GM12878 (cell line): Measurements from ENCODE around the gene IFNL2. TPM values are rescaled to one million over a fixed set of nuclear protein-coding genes. Genes with fewer than 3 reads are reported as not detected.

Source experiments
- ATAC-seq: fragments of 200-7000 bp; cut with Tn5 transposase; 3 replicates; pipeline ENCODE4 v1.9.1; 2020; ENCODE audit warnings: mild to moderate bottlenecking, moderate library complexity
- BruUV-seq: library from RNA; stranded (reverse); fragments of 400-500 nt; replicated peaks from 2 replicates; lab custom pipeline; 2021; lab: Mats Ljungman, UMichigan
- CTCF ChIA-PET: fragments of 300-600 bp; sonication (Branson Sonifier 250); formaldehyde crosslinking; extraction: SDS; loops from one replicate; lab custom pipeline; 2021; ENCODE audit warnings: inconsistent platforms; lab: Yijun Ruan, JAX
- POLR2A ChIA-PET: fragments of 350-600 bp; formaldehyde crosslinking; extraction: SDS; loops from one replicate; lab custom pipeline; 2021; ENCODE audit warnings: inconsistent platforms; lab: Charles Lee
- RAD21 ChIA-PET: fragments of 300-600 bp; sonication (Branson Sonifier 250); formaldehyde crosslinking; loops from one replicate; lab custom pipeline; 2023; ENCODE audit warnings: antibody characterized with exemption; ENCODE audit not compliant: unreplicated experiment; lab: Charles Lee
- SMC1A ChIA-PET: fragments of 300-600 bp; sonication (Branson Sonifier 250); formaldehyde crosslinking; loops from one replicate; lab custom pipeline; 2023; ENCODE audit not compliant: unreplicated experiment, uncharacterized antibody; lab: Charles Lee
- DNase-seq: peaks from one replicate; pipeline ENCODE4 v3.0.0-alpha.2; 2011; ENCODE audit warnings: low read depth, low spot score
- FAIRE-seq: peaks from 3 replicates; lab custom pipeline; 2011; peaks lifted over from hg19 to GRCh38; lab: Jason Lieb, UNC
- H2AFZ ChIP-seq: 2 replicates; pipeline ENCODE4 v1.6.0; 2011; ENCODE audit warnings: low read depth, low read length, control low read depth; ENCODE audit not compliant: control insufficient read depth
- H3K27ac ChIP-seq: 2 replicates; pipeline ENCODE4 v1.5.1; 2011; ENCODE audit warnings: control low read depth; ENCODE audit not compliant: control insufficient read depth, insufficient read depth
- H3K27me3 ChIP-seq, 2 experiments: replicated peaks in 1 of 2; 2 replicates each; pipeline versions ENCODE4 v1.6.0 to v1.6.1; 2011; ENCODE audit warnings: low read length in 1 of 2; ENCODE audit not compliant: control insufficient read depth in 2 of 2, insufficient read depth in 2 of 2
- H3K36me3 ChIP-seq, 2 experiments: 2 replicates each; pipeline ENCODE4 v1.5.1; 2011; ENCODE audit warnings: low read length in 1 of 2; ENCODE audit not compliant: control insufficient read depth in 2 of 2, insufficient read depth in 2 of 2
- H3K4me1 ChIP-seq: 2 replicates; pipeline ENCODE4 v1.6.1; 2011; ENCODE audit warnings: mild to moderate bottlenecking, low read length, moderate library complexity, mixed read lengths; ENCODE audit not compliant: control insufficient read depth, insufficient read depth
- H3K4me2 ChIP-seq: 2 replicates; pipeline ENCODE4 v1.6.0; 2011; ENCODE audit warnings: control low read depth; ENCODE audit not compliant: control insufficient read depth, insufficient read depth
- H3K4me3 ChIP-seq: fragments of 200-600 bp; sonication (generic); 2 replicates; pipeline ENCODE4 v1.5.1; 2016
- H3K79me2 ChIP-seq: 2 replicates; pipeline ENCODE4 v1.6.0; 2011; ENCODE audit warnings: low read length; ENCODE audit not compliant: control insufficient read depth, insufficient read depth
- H3K9ac ChIP-seq: 2 replicates; pipeline ENCODE4 v1.8.0; 2011; ENCODE audit warnings: low read length, control low read depth, mixed read lengths; ENCODE audit not compliant: control insufficient read depth, insufficient read depth
- H3K9me3 ChIP-seq: replicated peaks from 3 replicates; pipeline ENCODE4 v1.5.1; 2011; ENCODE audit warnings: mild to moderate bottlenecking, low read length; ENCODE audit not compliant: control insufficient read depth, insufficient read depth
- H4K20me1 ChIP-seq: 2 replicates; pipeline ENCODE4 v1.6.0; 2011; ENCODE audit not compliant: control insufficient read depth, insufficient read depth
- ATF2 ChIP-seq: IDR thresholded peaks from 2 replicates; pipeline ENCODE4 v1.6.1; 2012; ENCODE audit warnings: low read length, inconsistent platforms
- CHD2 ChIP-seq: IDR thresholded peaks from 2 replicates; pipeline ENCODE4 v1.6.1; 2011; ENCODE audit warnings: low read depth, low read length, improper control_type of control experiment, borderline replicate concordance
- CTCF ChIP-seq, 3 experiments: IDR thresholded peaks in 2 of 3; conservative IDR thresholded peaks in 1 of 3; 2 replicates each; pipeline ENCODE4 v1.5.1; 2011; ENCODE audit warnings: low read depth in 3 of 3, low read length in 3 of 3, mild to moderate bottlenecking in 3 of 3, control low read depth in 2 of 3, moderate library complexity in 2 of 3, inconsistent platforms in 1 of 3, mixed read lengths in 1 of 3; ENCODE audit not compliant: control insufficient read depth in 2 of 3, insufficient read depth in 1 of 3; ENCODE audit errors: extremely low read depth in 1 of 3
- EP300 ChIP-seq, 2 experiments: fragments of 150-350 bp in 1 of 2; IDR thresholded peaks; 2 replicates each; pipeline ENCODE4 v1.6.1; 2011 to 2012; ENCODE audit warnings: low read depth in 2 of 2, low read length in 2 of 2, borderline replicate concordance in 1 of 2, improper control_type of control experiment in 1 of 2, inconsistent platforms in 1 of 2; ENCODE audit not compliant: control insufficient read depth in 1 of 2
- JUNB ChIP-seq: IDR thresholded peaks from 2 replicates; pipeline ENCODE4 v1.6.1; 2016; ENCODE audit warnings: antibody characterized with exemption, mild to moderate bottlenecking
- LARP7 ChIP-seq: fragments of 450-650 bp; IDR thresholded peaks from 2 replicates; pipeline ENCODE4 v1.6.1; 2017; ENCODE audit warnings: mild to moderate bottlenecking
- NRF1 ChIP-seq: conservative IDR thresholded peaks from 2 replicates; pipeline ENCODE4 v1.6.1; 2011; ENCODE audit warnings: mild to moderate bottlenecking, low read depth, low read length, improper control_type of control experiment
- PAX8 ChIP-seq: fragments of 450-650 bp; IDR thresholded peaks from 2 replicates; pipeline ENCODE4 v1.6.1; 2017; ENCODE audit warnings: mild to moderate bottlenecking, moderate library complexity
- PRDM15 ChIP-seq: fragments of 450-650 bp; formaldehyde crosslinking; IDR thresholded peaks from 2 replicates; pipeline ENCODE4 v1.4.0; 2020; ENCODE audit warnings: mild to moderate bottlenecking, moderate library complexity
- ZNF622 ChIP-seq: fragments of 450-650 bp; IDR thresholded peaks from 2 replicates; pipeline ENCODE4 v1.6.1; 2017; ENCODE audit warnings: mild to moderate bottlenecking, inconsistent platforms
- WGBS: methylation state at CpG from one replicate; pipeline ENCODE4 v1.1.6; 2016; ENCODE audit warnings: low lambda C conversion rate; ENCODE audit not compliant: insufficient replicate concordance, insufficient coverage; ENCODE audit errors: missing lambda C conversion rate; 5-methylcytosine and 5-hydroxymethylcytosine counted together
- in situ Hi-C: fragments of 300-500 bp; cut with MboI; formaldehyde crosslinking; loops from 9 replicates; pipeline ENCODE4 v1.14.3; 2018; ENCODE audit warnings: mixed read lengths
- intact Hi-C: fragments of 100-400 bp; cut with micrococcal nuclease; formaldehyde crosslinking; loops from one replicate; pipeline ENCODE4 v1.14.2; 2022; ENCODE audit not compliant: unreplicated experiment
- polyA plus RNA-seq, 11 experiments: library from polyadenylated mRNA; depleted of rRNA in 4 of 11; unstranded in 6 of 11; stranded (reverse) in 5 of 11; fragments of >200 nt; fragmentation: Nextera tagmentation in 4 of 11; fragmentation: Illumina TruSeq in 1 of 11; extraction: Ambion mirVana in 4 of 11; extraction: Trizol in 1 of 11; gene quantifications; 1 replicate in 1 of 11; 2 replicates in 10 of 11; pipeline versions ENCODE4 v1.2.1 to v1.2.3, GENCODE V29; 2011 to 2016; ENCODE audit warnings: inconsistent platforms in 2 of 11, missing spikeins in 2 of 11, low read depth in 1 of 11
- total RNA-seq, 4 experiments: library from RNA; depleted of rRNA in 3 of 4; stranded (reverse); fragments of >200 nt in 3 of 4; fragmentation: Illumina TruSeq in 1 of 4; extraction: Trizol in 1 of 4; gene quantifications; 2 replicates each; pipeline versions ENCODE4 v1.2.1 to v1.2.3, GENCODE V29; 2013 to 2021

IFNL2 gene
- total and polyA plus RNA-seq, 10 of the 15 experiments (the other 5 are each of a cell fraction or from before 2014, with no cell fraction given): 0.24 TPM; not detected in 9

- CTCF ChIA-PET: no interaction called here
- no peak for ATAC-seq
- no peak for FAIRE-seq
- Histone ChIP-seq H2AFZ (no peak overlapping the region), H3K4me3 (no peak overlapping the region), H3K9me3 (no peaks in the 10 kb centered on the region; the same call in 2 of the 3 replicates), H3K4me2 (no peak overlapping the region), H4K20me1 (no peaks in the 10 kb centered on the region), H3K4me1 (no peaks in the 10 kb centered on the region), H3K36me3 (no peaks in the 10 kb centered on the region), H3K27me3 (peaks cover 0 to 1% of the 10 kb centered on the region in 2 experiments; a peak in 2 of 4 replicates), H3K27ac (no peak overlapping the region), H3K9ac (no peak overlapping the region), H3K79me2 (no peaks in the 10 kb centered on the region)
- SMC1A ChIA-PET: no interaction called here
- TF ChIP-seq NRF1 (no peak), CTCF (IDR thresholded peaks at IDR 0.05 in 2 of 3, conservative IDR thresholded peaks at IDR 0.05 in 1 of 3; ENCODE audit: control insufficient read depth in 2 of 3, extremely low read depth in 1 of 3, insufficient read depth in 1 of 3, low read depth in 3 of 3, low read length in 3 of 3) (no peak), LARP7 (no peak)
- POLR2A ChIA-PET: no interaction called here
- BruUV-seq: no TSS peak
- 59% methylated on average over 5 of the region's 5 CpGs for WGBS
- intact Hi-C loops (no loop called here), in situ Hi-C loops (no loop called here)
- no peak for DNase-seq
- RAD21 ChIA-PET: no interaction called here
Observed at GRCh38 chr19:39276740-39277139, 8.5 kb downstream of the IFNL2 start.

GRCh38 chr19:39277598-39277997, 9.4 kb downstream of the IFNL2 start:
- no peaks in the 10 kb centered on the region for H3K4me1 ChIP-seq
- POLR2A ChIA-PET: no interaction called here
- RAD21 ChIA-PET: no interaction called here
- no peaks in the 10 kb centered on the region for H3K79me2 ChIP-seq
- CTCF ChIA-PET: no interaction called here
- no peaks in the 10 kb centered on the region for H3K36me3 ChIP-seq
- no peak overlapping the region for H2AFZ ChIP-seq
- BruUV-seq: no TSS peak
- peaks cover 0 to 1% of the 10 kb centered on the region in 2 experiments; a peak in 2 of 4 replicates for H3K27me3 ChIP-seq
- in situ Hi-C loops: no loop called here
- no peak overlapping the region for H3K4me3 ChIP-seq
- intact Hi-C loops: no loop called here
- no peaks in the 10 kb centered on the region; the same call in 1 of the 3 replicates for H3K9me3 ChIP-seq
- SMC1A ChIA-PET: no interaction called here
- WGBS: 46% methylated on average over 7 of the region's 7 CpGs
- no peak overlapping the region for H3K27ac ChIP-seq
- DNase-seq (no peak), ATAC-seq (no peak), FAIRE-seq (no peak)
- H4K20me1 ChIP-seq: no peaks in the 10 kb centered on the region
- H3K9ac ChIP-seq: no peak overlapping the region
- H3K4me2 ChIP-seq: no peak overlapping the region
- TF ChIP-seq PRDM15 (CRISPR knock-in tag): no peak
- no peak for TF ChIP-seq PAX8
- no peak for TF ChIP-seq EP300 (IDR thresholded peaks at IDR 0.05; ENCODE audit: borderline replicate concordance in 1 of 2, control insufficient read depth in 1 of 2, low read depth in 2 of 2, low read length in 2 of 2)
- TF ChIP-seq ZNF622: no peak
- no peak for TF ChIP-seq ATF2
- TF ChIP-seq CHD2: no peak
- no peak for TF ChIP-seq JUNB
